Left ventricle myocardium inferior (tissue), 1 donor: Measurements from ENCODE around the gene SLIT1. TPM values are rescaled to one million over a fixed set of nuclear protein-coding genes. Genes with fewer than 3 reads are reported as not detected.
A peak's percentile ranks its signal among the peaks of the same experiment; 100 is the strongest.

Experiments used
- DNase-seq: peaks from one replicate; pipeline ENCODE4 v3.0.0-alpha.2; 2020
- H3K27ac ChIP-seq: fragments of 200-600 bp; replicated peaks from 2 replicates; pipeline ENCODE4 v1.8.0; 2021
- H3K27me3 ChIP-seq: fragments of 200-600 bp; 2 replicates; pipeline ENCODE4 v1.8.0; 2021; ENCODE audit warnings: low read depth
- H3K36me3 ChIP-seq: fragments of 200-600 bp; 2 replicates; pipeline ENCODE4 v1.8.0; 2021
- H3K4me1 ChIP-seq: fragments of 200-600 bp; 2 replicates; pipeline ENCODE4 v1.8.0; 2021
- H3K4me3 ChIP-seq: fragments of 200-600 bp; 2 replicates; pipeline ENCODE4 v1.8.0; 2021; ENCODE audit warnings: mild to moderate bottlenecking, moderate library complexity
- H3K9me3 ChIP-seq: fragments of 200-600 bp; replicated peaks from 2 replicates; pipeline ENCODE4 v1.8.0; 2021
- CTCF ChIP-seq: fragments of 200-600 bp; IDR thresholded peaks from 2 replicates; pipeline ENCODE4 v1.8.0; 2021; ENCODE audit warnings: antibody characterized with exemption, mild to moderate bottlenecking, borderline replicate concordance
- intact Hi-C: fragments of 100-400 bp; cut with micrococcal nuclease; formaldehyde crosslinking; loops from one replicate; pipeline ENCODE4 v1.11.0; 2022
- total RNA-seq: library from RNA; stranded (reverse); fragmentation: NEBNext Ultra II Directional; extraction: Animal tissue kit (Norgen Biotek cat#: 25700); gene quantifications from one replicate; pipeline ENCODE4 v1.2.1, GENCODE V29; 2021
- donor health status: DM: no; HTN: yes; CAD: no; lungs with severe emphysema.

SLIT1 gene
- total RNA-seq, 1 donor from 2014 or later = 0.08 TPM

DNA sequence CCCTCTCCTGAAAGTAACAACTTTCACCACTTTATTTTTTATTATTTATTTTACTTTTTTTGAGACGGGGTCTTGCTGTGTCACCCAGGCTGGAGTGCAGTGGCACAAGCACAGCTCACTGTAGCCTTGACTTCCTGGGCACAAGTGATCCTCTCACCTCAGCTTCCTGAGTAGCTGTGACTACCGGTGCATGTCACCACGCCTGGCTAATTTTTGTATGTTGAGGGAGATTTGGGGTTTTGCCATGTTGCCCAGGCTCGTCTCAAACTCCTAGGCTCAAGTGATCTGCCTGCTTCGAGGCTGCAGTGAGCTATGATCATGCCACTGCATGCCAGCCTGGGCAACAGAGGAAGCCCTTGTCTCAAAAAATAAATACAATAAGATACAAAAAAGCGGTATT is 14.9 kb upstream of the SLIT1 start:
- H3K27me3 ChIP-seq = peaks cover 65% of the 10 kb centered on the region
- H3K4me1 ChIP-seq = peaks cover 9% of the 10 kb centered on the region
- no peak for TF ChIP-seq CTCF
- H3K4me3 ChIP-seq = no peak overlapping the region
- no peak overlapping the region for H3K27ac ChIP-seq
- DNase-seq = no peak
- peaks cover 4% of the 10 kb centered on the region for H3K9me3 ChIP-seq
- intact Hi-C loops = no loop called here
- no peaks in the 10 kb centered on the region for H3K36me3 ChIP-seq

DNA sequence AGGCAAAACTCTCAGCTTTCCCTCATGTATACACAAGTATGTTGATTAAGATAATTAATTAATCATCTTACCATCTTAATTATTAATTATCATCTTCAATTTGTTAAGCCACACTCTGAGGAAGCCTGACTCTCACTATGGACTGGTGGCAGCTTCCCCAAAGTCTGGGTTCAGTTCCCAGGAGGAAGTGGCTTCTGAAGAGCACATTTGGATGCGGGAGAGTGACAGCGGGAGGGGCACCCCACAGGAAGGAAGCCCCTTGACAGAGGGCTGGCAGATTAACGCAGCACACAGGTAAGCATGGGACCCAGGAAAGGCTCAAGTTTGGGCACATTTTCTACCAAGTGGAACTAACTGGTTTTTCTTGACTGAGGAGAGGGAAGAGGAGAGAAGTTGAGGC is 13.4 kb upstream of the SLIT1 start:
- Histone ChIP-seq H3K27ac (no peak overlapping the region), H3K27me3 (peaks cover 75% of the 10 kb centered on the region), H3K4me1 (peaks cover 10% of the 10 kb centered on the region), H3K4me3 (no peak overlapping the region), H3K9me3 (peaks cover 4% of the 10 kb centered on the region), H3K36me3 (no peaks in the 10 kb centered on the region)
- no peak for TF ChIP-seq CTCF
- no peak for DNase-seq
- intact Hi-C loops = no loop called here

GRCh38 chr10:97197030-97197500 is 11.3 kb upstream of the SLIT1 start:
- intact Hi-C loops = no loop called here
- TF ChIP-seq CTCF = no peak
- Histone ChIP-seq H3K27ac (no peak overlapping the region), H3K4me3 (no peak overlapping the region), H3K4me1 (peaks cover 10% of the 10 kb centered on the region), H3K36me3 (no peaks in the 10 kb centered on the region), H3K27me3 (peaks cover 80% of the 10 kb centered on the region), H3K9me3 (no peaks in the 10 kb centered on the region)
- DNase-seq = no peak

- peak overlapping the region; percentile 63 for H3K4me3 ChIP-seq
- peaks cover 10% of the 10 kb centered on the region for H3K4me1 ChIP-seq
- H3K36me3 ChIP-seq = no peaks in the 10 kb centered on the region
- peaks cover 84% of the 10 kb centered on the region for H3K27me3 ChIP-seq
- peak; percentile 69 for TF ChIP-seq CTCF
- no peak overlapping the region for H3K27ac ChIP-seq
- DNase-seq = peak; percentile 56
- intact Hi-C loops = no loop called here
- no peaks in the 10 kb centered on the region for H3K9me3 ChIP-seq
Measured at GRCh38 chr10:97196223-97197029, 10.7 kb upstream of the SLIT1 start.

DNA sequence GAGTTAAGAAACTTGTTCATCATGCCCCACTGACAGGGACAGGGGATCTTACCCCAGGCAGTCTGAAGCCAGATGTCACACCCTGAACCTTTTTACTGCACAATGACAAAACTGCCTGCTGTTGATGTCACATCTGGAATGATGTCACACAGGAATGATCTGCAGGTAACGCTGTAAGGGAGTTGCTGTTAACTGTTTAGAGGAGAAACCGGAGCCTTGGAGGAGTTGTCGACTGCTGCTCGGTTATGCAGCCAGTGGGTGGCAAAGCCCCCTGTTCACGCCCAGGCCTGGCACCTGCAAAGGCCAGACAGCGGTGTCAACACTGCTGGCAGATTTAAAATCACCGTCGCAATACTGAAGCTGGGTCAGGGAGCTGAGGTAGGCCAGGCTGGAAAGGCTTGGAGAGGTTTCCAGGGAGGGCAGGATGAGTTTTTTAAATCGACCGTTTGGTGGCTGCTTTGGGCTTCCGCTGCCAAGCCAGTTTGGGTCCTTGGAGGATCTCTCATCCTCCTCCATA is 10.0 kb upstream of the SLIT1 start:
- no peak for DNase-seq
- Histone ChIP-seq H3K4me3 (peak overlapping the region; percentile 63), H3K27me3 (peaks cover 84% of the 10 kb centered on the region)

More for the DNA sequence above, 10.0 kb upstream of the SLIT1 start:
- TF ChIP-seq CTCF = no peak
- no peaks in the 10 kb centered on the region for H3K9me3 ChIP-seq
- no peak overlapping the region for H3K27ac ChIP-seq
- H3K36me3 ChIP-seq = no peaks in the 10 kb centered on the region
- peaks cover 10% of the 10 kb centered on the region for H3K4me1 ChIP-seq
- intact Hi-C loops = no loop called here
